ENCODE measurements around the gene ZNF526. TPM values are rescaled to one million over a fixed set of nuclear protein-coding genes. Genes with fewer than 3 reads are reported as not detected.
A peak's percentile ranks its signal among the peaks of the same experiment; 100 is the strongest.

ZNF526 gene
- total and polyA plus RNA-seq, 7 donors, result 2.2 to 6.8 (median 3.9) TPM

DNA sequence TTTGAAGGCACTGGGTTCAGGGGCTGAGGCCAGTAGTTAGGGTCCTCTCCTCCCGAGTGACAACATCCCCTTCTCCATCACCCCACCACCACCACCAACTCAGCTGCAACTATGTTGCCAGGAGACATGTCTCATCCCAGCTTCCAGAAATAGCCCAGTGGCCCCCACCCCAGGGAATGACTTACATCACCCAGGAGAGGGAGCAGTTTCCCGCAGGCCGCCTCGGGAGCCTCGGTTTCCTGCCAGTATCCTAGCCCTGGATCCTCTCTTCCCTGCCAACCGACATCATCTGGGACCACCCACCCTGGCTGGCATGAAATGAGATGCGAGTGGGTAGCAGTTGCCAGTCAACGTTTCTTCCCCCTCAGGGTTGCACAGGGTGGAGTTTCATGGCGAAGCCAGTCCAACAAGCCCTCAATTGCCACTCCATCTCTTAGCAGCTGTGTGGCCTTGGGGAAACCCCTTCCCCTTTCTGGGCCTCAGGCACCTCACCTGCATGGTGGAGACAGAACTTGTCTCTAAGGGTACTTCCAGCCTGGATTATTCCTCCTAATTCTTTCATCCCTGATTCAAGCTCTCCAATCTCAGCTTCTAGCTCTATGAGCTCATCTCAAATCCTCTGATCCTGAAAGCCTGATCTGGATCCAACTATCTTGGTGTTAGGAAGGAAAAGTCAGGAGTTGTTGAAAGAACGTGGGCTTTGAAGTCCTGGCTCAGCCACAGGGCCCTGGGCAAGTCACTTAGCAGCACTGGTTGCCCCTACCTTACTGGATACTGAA is 26.2 kb downstream of the ZNF526 start:
- no peak for TF ChIP-seq EP300 (IDR thresholded peaks at IDR 0.05)
- peak; percentile 31 to 78 (median 66) for TF ChIP-seq POLR2AphosphoS5 (IDR thresholded peaks at IDR 0.05)
- TF ChIP-seq, protein P1, sequence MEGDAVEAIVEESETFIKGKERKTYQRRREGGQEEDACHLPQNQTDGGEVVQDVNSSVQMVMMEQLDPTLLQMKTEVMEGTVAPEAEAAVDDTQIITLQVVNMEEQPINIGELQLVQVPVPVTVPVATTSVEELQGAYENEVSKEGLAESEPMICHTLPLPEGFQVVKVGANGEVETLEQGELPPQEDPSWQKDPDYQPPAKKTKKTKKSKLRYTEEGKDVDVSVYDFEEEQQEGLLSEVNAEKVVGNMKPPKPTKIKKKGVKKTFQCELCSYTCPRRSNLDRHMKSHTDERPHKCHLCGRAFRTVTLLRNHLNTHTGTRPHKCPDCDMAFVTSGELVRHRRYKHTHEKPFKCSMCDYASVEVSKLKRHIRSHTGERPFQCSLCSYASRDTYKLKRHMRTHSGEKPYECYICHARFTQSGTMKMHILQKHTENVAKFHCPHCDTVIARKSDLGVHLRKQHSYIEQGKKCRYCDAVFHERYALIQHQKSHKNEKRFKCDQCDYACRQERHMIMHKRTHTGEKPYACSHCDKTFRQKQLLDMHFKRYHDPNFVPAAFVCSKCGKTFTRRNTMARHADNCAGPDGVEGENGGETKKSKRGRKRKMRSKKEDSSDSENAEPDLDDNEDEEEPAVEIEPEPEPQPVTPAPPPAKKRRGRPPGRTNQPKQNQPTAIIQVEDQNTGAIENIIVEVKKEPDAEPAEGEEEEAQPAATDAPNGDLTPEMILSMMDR (IDR thresholded peaks at IDR 0.05), result peak; percentile 67 to 81 (median 73)
- no peak for TF ChIP-seq POLR2A (IDR thresholded peaks at IDR 0.05)
- Histone ChIP-seq H3K27ac (peak overlapping the region; percentile 84 to 100 (median 98)), H3K9me3 (no peaks in the 10 kb centered on the region), H3K36me3 (peaks cover 14 to 22% (median 17%) of the 10 kb centered on the region in 4 donors), H3K4me3 (no peak overlapping the region), H3K27me3 (no peaks in the 10 kb centered on the region), H3K4me1 (peaks cover 0 to 71% (median 61%) of the 10 kb centered on the region in 4 donors)
- intact Hi-C loops (cut with DNase I), result loop anchor here (1.0 to 2.0 kb wide), 2 partner anchors 33 to 50 kb away; no protein-coding TSS in a partner anchor
- 25 to 46% methylated on average over 10 of the region's 10 CpGs for WGBS, 2 donors
- peak; percentile 95 for DNase-seq

GRCh38 chr19:42246922-42247639 is 27.0 kb downstream of the ZNF526 start:
- TF ChIP-seq EP300 (IDR thresholded peaks at IDR 0.05) (no peak), POLR2AphosphoS5 (IDR thresholded peaks at IDR 0.05) (peak in 1 of 4 donors; percentile 7), POLR2A (IDR thresholded peaks at IDR 0.05) (no peak)
- TF ChIP-seq, protein P1 (IDR thresholded peaks at IDR 0.05), result no peak
- Histone ChIP-seq H3K36me3 (peaks cover 14 to 22% (median 17%) of the 10 kb centered on the region in 4 donors), H3K4me3 (no peak overlapping the region), H3K27ac (peak overlapping the region; percentile 84 to 100 (median 98)), H3K4me1 (peaks cover 0 to 72% (median 63%) of the 10 kb centered on the region in 4 donors), H3K9me3 (no peaks in the 10 kb centered on the region), H3K27me3 (no peaks in the 10 kb centered on the region)
- intact Hi-C loops (cut with DNase I), result loop anchor here (1.0 to 2.0 kb wide), 2 partner anchors 32 to 50 kb away; no protein-coding TSS in a partner anchor
- no peak for DNase-seq
- WGBS, 2 donors, result 71 to 85% methylated on average over 7 of the region's 7 CpGs

GRCh38 chr19:42247640-42248199 is 27.6 kb downstream of the ZNF526 start:
- Histone ChIP-seq H3K27me3 (no peaks in the 10 kb centered on the region), H3K4me3 (no peak overlapping the region), H3K27ac (peak overlapping the region; percentile 84 to 100 (median 98)), H3K9me3 (no peaks in the 10 kb centered on the region), H3K4me1 (peaks cover 0 to 78% (median 70%) of the 10 kb centered on the region in 4 donors), H3K36me3 (peaks cover 14 to 22% (median 17%) of the 10 kb centered on the region in 4 donors)
- no peak for DNase-seq
- intact Hi-C loops (cut with DNase I), result loop anchor here (2.0 kb wide), 1 partner anchor 49 kb away; no protein-coding TSS in a partner anchor
- TF ChIP-seq, protein P1 (IDR thresholded peaks at IDR 0.05), result no peak
- no peak for TF ChIP-seq POLR2AphosphoS5 (IDR thresholded peaks at IDR 0.05)
- no peak for TF ChIP-seq EP300 (IDR thresholded peaks at IDR 0.05)
- TF ChIP-seq POLR2A (IDR thresholded peaks at IDR 0.05), result no peak
- 93 to 94% methylated on average over 6 of the region's 6 CpGs for WGBS, 2 donors

DNA sequence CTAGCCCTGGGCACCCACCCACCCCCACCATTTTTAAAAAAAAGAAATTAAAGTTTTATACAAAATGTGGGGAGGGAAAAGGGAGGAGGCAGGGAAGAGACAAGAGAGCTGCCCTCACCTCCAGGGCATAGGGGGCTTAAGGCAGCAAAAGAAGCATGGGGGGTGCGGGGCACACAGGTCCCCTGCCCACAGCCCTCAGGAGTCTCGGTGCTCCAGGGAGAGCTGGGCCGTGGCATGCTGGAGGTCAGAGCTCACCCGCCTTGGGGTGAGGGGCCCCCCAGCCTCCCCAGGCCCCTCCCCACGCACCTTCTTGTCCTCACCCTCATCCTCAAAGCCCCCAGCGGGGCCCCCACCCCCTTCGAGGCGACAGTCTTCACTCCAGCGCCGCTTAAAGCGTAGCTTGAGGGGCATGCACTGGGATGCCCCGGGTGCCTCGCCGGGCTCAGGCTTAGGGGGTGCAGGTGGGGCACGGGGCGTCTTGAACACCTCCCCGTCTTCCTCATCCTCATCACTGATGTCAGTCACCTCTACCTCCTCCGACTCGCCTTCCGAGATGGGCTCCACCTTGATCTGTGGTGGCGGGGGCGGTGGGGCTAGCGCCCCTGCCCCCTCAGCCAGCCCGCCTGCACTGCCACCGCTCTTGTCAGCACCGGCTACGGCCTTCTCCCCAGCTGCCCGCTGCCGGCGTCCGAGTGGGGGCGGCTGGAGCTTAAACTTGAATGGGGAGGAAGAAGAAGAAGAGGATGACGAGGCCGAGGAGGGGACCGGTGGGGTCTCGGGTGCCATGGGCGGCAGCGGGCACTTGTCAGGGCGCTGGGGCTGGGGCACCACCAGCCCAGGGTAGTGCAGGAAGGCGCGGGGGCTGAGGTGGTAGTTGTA is 28.4 kb downstream of the ZNF526 start:
- Histone ChIP-seq H3K4me3 (no peak overlapping the region), H3K36me3 (peaks cover 14 to 22% (median 17%) of the 10 kb centered on the region in 4 donors), H3K27ac (peak overlapping the region; percentile 39 to 100 (median 100)), H3K9me3 (no peaks in the 10 kb centered on the region), H3K4me1 (peaks cover 0 to 81% (median 72%) of the 10 kb centered on the region in 4 donors), H3K27me3 (no peaks in the 10 kb centered on the region)
- intact Hi-C loops (cut with DNase I), result no loop called here
- no peak for TF ChIP-seq POLR2A (IDR thresholded peaks at IDR 0.05)
- DNase-seq, result no peak
- 91 to 93% methylated on average over 41 of the region's 41 CpGs for WGBS, 2 donors
